K562 (cell line): ENCODE results near the gene SHFL. TPM values are rescaled to one million over a fixed set of nuclear protein-coding genes. Genes with fewer than 3 reads are reported as not detected.

Experiments
- BRCA1 ChIP-seq, 2 experiments: fragments of 450-650 bp in 1 of 2; sonication (generic) in 1 of 2; formaldehyde crosslinking in 1 of 2; IDR thresholded peaks; 2 replicates each; pipeline versions ENCODE4 v1.5.0 to v1.6.1; 2017 to 2020; ENCODE audit warnings: mild to moderate bottlenecking in 1 of 2, missing genetic modification reagents in 1 of 2
- CBX1 ChIP-seq: sonication (generic); IDR thresholded peaks from 2 replicates; pipeline ENCODE4 v1.6.1; 2016; ENCODE audit warnings: antibody characterized with exemption, low read depth, mild to moderate bottlenecking
- FOXJ3 ChIP-seq: sonication (generic); formaldehyde crosslinking; IDR thresholded peaks from 2 replicates; pipeline ENCODE4 v1.4.0; 2020; ENCODE audit warnings: mild to moderate bottlenecking, missing genetic modification reagents
- HDAC2 ChIP-seq: fragments of 450-650 bp; IDR thresholded peaks from 2 replicates; pipeline ENCODE4 v1.6.1; 2016; ENCODE audit warnings: mild to moderate bottlenecking
- HNRNPL ChIP-seq: fragments of 200-400 bp; formaldehyde crosslinking; IDR thresholded peaks from 2 replicates; pipeline ENCODE4 v1.6.1; 2017; ENCODE audit warnings: low read depth, mild to moderate bottlenecking, low read length
- IRF2 ChIP-seq: sonication (generic); formaldehyde crosslinking; IDR thresholded peaks from 2 replicates; pipeline ENCODE4 v1.8.1; 2022; ENCODE audit warnings: mild to moderate bottlenecking, missing genetic modification reagents
- MAFG ChIP-seq: fragments of 450-650 bp; conservative IDR thresholded peaks from 2 replicates; pipeline ENCODE4 v1.6.1; 2016; ENCODE audit warnings: missing genetic modification characterization, missing compliant biosample characterization
- MCM5 ChIP-seq: fragments of 450-650 bp; IDR thresholded peaks from 2 replicates; pipeline ENCODE4 v1.6.1; 2016; ENCODE audit warnings: low read depth
- RBM22 ChIP-seq: fragments of 200-400 bp; formaldehyde crosslinking; IDR thresholded peaks from 2 replicates; pipeline ENCODE4 v1.6.1; 2018; ENCODE audit warnings: low read length, low read depth; ENCODE audit not compliant: poor library complexity, severe bottlenecking
- SAP30 ChIP-seq: fragments of 200-600 bp; sonication (generic); IDR thresholded peaks from 2 replicates; pipeline ENCODE4 v1.6.1; 2012; ENCODE audit warnings: borderline replicate concordance, low read depth, mild to moderate bottlenecking, moderate library complexity, low read length, control low read depth, inconsistent platforms; ENCODE audit not compliant: insufficient read depth, poor library complexity, severe bottlenecking
- ZFPM2 ChIP-seq: fragments of 250-450 bp; sonication (Bioruptor Pico); IDR thresholded peaks from 2 replicates; pipeline ENCODE4 v1.5.1; 2022; ENCODE audit warnings: mild to moderate bottlenecking
- ZNF316 ChIP-seq: fragments of 450-650 bp; IDR thresholded peaks from 2 replicates; pipeline ENCODE4 v1.6.1; 2016
- ZNF507 ChIP-seq: conservative IDR thresholded peaks from 2 replicates; pipeline ENCODE4 v1.6.1; 2017; ENCODE audit warnings: missing genetic modification characterization, missing compliant biosample characterization
- polyA plus RNA-seq, 8 experiments: library from polyadenylated mRNA; depleted of rRNA in 4 of 8; stranded (reverse) in 5 of 8; unstranded in 3 of 8; fragments of >200 nt; fragmentation: Nextera tagmentation in 2 of 8; fragmentation: Illumina TruSeq in 1 of 8; extraction: Ambion mirVana in 2 of 8; extraction: Trizol in 1 of 8; gene quantifications; 2 replicates each; pipeline versions ENCODE4 v1.2.1 to v1.2.3, GENCODE V29; 2011 to 2014; ENCODE audit warnings: inconsistent platforms in 1 of 8, missing spikeins in 1 of 8
- total RNA-seq, 7 experiments: library from RNA; depleted of rRNA in 6 of 7; stranded (reverse); fragments of >200 nt in 6 of 7; fragmentation: Illumina TruSeq in 2 of 7; extraction: Trizol in 2 of 7; gene quantifications; 2 replicates each; pipeline versions ENCODE4 v1.2.1 to v1.2.3, GENCODE V29; 2011 to 2021; ENCODE audit warnings: low replicate concordance in 1 of 7
- TF ChIP-seq, protein P1 (sequence below): fragments of 250-450 bp; sonication (Bioruptor Pico); IDR thresholded peaks from 2 replicates; pipeline ENCODE4 v1.9.0; 2021; ENCODE audit warnings: mild to moderate bottlenecking, inconsistent platforms
- TF ChIP-seq, protein P2 (sequence below): sonication (generic); formaldehyde crosslinking; IDR thresholded peaks from 2 replicates; pipeline ENCODE4 v1.8.1; 2023; ENCODE audit warnings: mild to moderate bottlenecking, missing genetic modification reagents
- TF ChIP-seq, protein P3 (sequence below): fragments of 250-450 bp; sonication (Bioruptor Pico); IDR thresholded peaks from 2 replicates; pipeline ENCODE4 v1.8.0; 2022; ENCODE audit warnings: moderate library complexity, mild to moderate bottlenecking, inconsistent platforms
- TF ChIP-seq, protein P4 (sequence below): sonication (generic); formaldehyde crosslinking; IDR thresholded peaks from 2 replicates; pipeline ENCODE4 v1.8.1; 2023; ENCODE audit warnings: mild to moderate bottlenecking, missing genetic modification reagents
- TF ChIP-seq, protein P5 (sequence below): sonication (generic); formaldehyde crosslinking; IDR thresholded peaks from 2 replicates; pipeline ENCODE4 v1.8.0; 2022; ENCODE audit warnings: mild to moderate bottlenecking, missing genetic modification reagents

The SHFL gene
- total and polyA plus RNA-seq, 9 of the 15 experiments (the other 6 are each of a cell fraction or from before 2014, with no cell fraction given): 1.5 to 25.7 (median 13.0) TPM

DNA sequence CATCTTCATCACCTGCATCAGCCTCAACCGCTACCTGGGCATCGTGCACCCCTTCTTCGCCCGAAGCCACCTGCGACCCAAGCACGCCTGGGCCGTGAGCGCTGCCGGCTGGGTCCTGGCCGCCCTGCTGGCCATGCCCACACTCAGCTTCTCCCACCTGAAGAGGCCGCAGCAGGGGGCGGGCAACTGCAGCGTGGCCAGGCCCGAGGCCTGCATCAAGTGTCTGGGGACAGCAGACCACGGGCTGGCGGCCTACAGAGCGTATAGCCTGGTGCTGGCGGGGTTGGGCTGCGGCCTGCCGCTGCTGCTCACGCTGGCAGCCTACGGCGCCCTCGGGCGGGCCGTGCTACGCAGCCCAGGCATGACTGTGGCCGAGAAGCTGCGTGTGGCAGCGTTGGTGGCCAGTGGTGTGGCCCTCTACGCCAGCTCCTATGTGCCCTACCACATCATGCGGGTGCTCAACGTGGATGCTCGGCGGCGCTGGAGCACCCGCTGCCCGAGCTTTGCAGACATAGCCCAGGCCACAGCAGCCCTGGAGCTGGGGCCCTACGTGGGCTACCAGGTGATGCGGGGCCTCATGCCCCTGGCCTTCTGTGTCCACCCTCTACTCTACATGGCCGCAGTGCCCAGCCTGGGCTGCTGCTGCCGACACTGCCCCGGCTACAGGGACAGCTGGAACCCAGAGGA lies 28.0 kb downstream of the SHFL start (continued):
- TF ChIP-seq SAP30: no peak
- TF ChIP-seq RBM22: peak; percentile 74
- TF ChIP-seq BRCA1 (IDR thresholded peaks at IDR 0.05): no peak
- TF ChIP-seq BRCA1 (CRISPR knock-in tag; IDR thresholded peaks at IDR 0.05): no peak
- TF ChIP-seq ZNF507 (tag): no peak
- TF ChIP-seq, protein P1, sequence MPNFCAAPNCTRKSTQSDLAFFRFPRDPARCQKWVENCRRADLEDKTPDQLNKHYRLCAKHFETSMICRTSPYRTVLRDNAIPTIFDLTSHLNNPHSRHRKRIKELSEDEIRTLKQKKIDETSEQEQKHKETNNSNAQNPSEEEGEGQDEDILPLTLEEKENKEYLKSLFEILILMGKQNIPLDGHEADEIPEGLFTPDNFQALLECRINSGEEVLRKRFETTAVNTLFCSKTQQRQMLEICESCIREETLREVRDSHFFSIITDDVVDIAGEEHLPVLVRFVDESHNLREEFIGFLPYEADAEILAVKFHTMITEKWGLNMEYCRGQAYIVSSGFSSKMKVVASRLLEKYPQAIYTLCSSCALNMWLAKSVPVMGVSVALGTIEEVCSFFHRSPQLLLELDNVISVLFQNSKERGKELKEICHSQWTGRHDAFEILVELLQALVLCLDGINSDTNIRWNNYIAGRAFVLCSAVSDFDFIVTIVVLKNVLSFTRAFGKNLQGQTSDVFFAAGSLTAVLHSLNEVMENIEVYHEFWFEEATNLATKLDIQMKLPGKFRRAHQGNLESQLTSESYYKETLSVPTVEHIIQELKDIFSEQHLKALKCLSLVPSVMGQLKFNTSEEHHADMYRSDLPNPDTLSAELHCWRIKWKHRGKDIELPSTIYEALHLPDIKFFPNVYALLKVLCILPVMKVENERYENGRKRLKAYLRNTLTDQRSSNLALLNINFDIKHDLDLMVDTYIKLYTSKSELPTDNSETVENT (CRISPR knock-in tag): no peak
- TF ChIP-seq, protein P2, sequence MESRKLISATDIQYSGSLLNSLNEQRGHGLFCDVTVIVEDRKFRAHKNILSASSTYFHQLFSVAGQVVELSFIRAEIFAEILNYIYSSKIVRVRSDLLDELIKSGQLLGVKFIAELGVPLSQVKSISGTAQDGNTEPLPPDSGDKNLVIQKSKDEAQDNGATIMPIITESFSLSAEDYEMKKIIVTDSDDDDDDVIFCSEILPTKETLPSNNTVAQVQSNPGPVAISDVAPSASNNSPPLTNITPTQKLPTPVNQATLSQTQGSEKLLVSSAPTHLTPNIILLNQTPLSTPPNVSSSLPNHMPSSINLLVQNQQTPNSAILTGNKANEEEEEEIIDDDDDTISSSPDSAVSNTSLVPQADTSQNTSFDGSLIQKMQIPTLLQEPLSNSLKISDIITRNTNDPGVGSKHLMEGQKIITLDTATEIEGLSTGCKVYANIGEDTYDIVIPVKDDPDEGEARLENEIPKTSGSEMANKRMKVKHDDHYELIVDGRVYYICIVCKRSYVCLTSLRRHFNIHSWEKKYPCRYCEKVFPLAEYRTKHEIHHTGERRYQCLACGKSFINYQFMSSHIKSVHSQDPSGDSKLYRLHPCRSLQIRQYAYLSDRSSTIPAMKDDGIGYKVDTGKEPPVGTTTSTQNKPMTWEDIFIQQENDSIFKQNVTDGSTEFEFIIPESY (CRISPR knock-in tag): peak; percentile 98
- TF ChIP-seq, protein P3, sequence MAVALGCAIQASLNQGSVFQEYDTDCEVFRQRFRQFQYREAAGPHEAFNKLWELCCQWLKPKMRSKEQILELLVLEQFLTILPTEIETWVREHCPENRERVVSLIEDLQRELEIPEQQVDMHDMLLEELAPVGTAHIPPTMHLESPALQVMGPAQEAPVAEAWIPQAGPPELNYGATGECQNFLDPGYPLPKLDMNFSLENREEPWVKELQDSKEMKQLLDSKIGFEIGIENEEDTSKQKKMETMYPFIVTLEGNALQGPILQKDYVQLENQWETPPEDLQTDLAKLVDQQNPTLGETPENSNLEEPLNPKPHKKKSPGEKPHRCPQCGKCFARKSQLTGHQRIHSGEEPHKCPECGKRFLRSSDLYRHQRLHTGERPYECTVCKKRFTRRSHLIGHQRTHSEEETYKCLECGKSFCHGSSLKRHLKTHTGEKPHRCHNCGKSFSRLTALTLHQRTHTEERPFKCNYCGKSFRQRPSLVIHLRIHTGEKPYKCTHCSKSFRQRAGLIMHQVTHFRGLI: no peak
- no peak for TF ChIP-seq FOXJ3 (CRISPR knock-in tag)
- TF ChIP-seq MAFG (tag): no peak
- no peak for TF ChIP-seq HDAC2
- TF ChIP-seq, protein P4, sequence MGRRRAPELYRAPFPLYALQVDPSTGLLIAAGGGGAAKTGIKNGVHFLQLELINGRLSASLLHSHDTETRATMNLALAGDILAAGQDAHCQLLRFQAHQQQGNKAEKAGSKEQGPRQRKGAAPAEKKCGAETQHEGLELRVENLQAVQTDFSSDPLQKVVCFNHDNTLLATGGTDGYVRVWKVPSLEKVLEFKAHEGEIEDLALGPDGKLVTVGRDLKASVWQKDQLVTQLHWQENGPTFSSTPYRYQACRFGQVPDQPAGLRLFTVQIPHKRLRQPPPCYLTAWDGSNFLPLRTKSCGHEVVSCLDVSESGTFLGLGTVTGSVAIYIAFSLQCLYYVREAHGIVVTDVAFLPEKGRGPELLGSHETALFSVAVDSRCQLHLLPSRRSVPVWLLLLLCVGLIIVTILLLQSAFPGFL (CRISPR knock-in tag): no peak
- peak; percentile 97 for TF ChIP-seq HNRNPL
- TF ChIP-seq MCM5: no peak
- no peak for TF ChIP-seq ZNF316
- no peak for TF ChIP-seq IRF2 (CRISPR knock-in tag)
- TF ChIP-seq ZFPM2 (CRISPR knock-in tag): no peak
- TF ChIP-seq, protein P5, sequence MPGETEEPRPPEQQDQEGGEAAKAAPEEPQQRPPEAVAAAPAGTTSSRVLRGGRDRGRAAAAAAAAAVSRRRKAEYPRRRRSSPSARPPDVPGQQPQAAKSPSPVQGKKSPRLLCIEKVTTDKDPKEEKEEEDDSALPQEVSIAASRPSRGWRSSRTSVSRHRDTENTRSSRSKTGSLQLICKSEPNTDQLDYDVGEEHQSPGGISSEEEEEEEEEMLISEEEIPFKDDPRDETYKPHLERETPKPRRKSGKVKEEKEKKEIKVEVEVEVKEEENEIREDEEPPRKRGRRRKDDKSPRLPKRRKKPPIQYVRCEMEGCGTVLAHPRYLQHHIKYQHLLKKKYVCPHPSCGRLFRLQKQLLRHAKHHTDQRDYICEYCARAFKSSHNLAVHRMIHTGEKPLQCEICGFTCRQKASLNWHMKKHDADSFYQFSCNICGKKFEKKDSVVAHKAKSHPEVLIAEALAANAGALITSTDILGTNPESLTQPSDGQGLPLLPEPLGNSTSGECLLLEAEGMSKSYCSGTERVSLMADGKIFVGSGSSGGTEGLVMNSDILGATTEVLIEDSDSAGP (CRISPR knock-in tag): no peak; the same call in 1 of the 2 replicates
- TF ChIP-seq CBX1: 0 out of 2 replicates have a peak, but pooled peaks have one; percentile 31
